ENCODE results near the gene RNF157.

RNF157 gene

GRCh38 chr17:76121932-76122430 is 118.3 kb downstream of the RNF157 start:
- no peak for DNase-seq

- DNase-seq = no peak
Measured at GRCh38 chr17:76120658-76121008, 119.7 kb downstream of the RNF157 start.

GRCh38 chr17:76119409-76120371 is 120.6 kb downstream of the RNF157 start:
- DNase-seq = no peak

GRCh38 chr17:76115138-76115754 is 125.0 kb downstream of the RNF157 start:
- DNase-seq = no peak

- DNase-seq = no peak
Measured at GRCh38 chr17:76111956-76112355, 128.3 kb downstream of the RNF157 start.

- DNase-seq = peak; percentile 27
Measured at GRCh38 chr17:76107509-76107908, 132.8 kb downstream of the RNF157 start.

GRCh38 chr17:76106703-76107102 is 133.6 kb downstream of the RNF157 start:
- DNase-seq = no peak

GRCh38 chr17:76104896-76105231 is 135.4 kb downstream of the RNF157 start:
- no peak for DNase-seq

GRCh38 chr17:76104140-76104895 is 136.0 kb downstream of the RNF157 start:
- peak; percentile 16 for DNase-seq

GRCh38 chr17:76103274-76104139 is 136.8 kb downstream of the RNF157 start, which contains the start of gene EXOC7:
TSS of gene EXOC7 (minus strand) at chr17:76103787. CDS start at chr17:76103692, 95 bp downstream.
- peak; percentile 94 for DNase-seq

GRCh38 chr17:76102944-76103273 is 137.4 kb downstream of the RNF157 start:
- DNase-seq = no peak

GRCh38 chr17:76097716-76098295 is 142.5 kb downstream of the RNF157 start:
- no peak for DNase-seq

GRCh38 chr17:76095943-76096342 is 144.3 kb downstream of the RNF157 start:
- no peak for DNase-seq

GRCh38 chr17:76094046-76094445 is 146.2 kb downstream of the RNF157 start:
- no peak for DNase-seq

GRCh38 chr17:76092526-76093413 is 147.5 kb downstream of the RNF157 start:
- no peak for DNase-seq
